ENCODE data around the gene P2RX7. TPM values are rescaled to one million over a fixed set of nuclear protein-coding genes. Genes with fewer than 3 reads are reported as not detected.

P2RX7 gene
- polyA plus RNA-seq, 1 donor from 2014 or later = not detected

- no peaks in the 10 kb centered on the region for H3K27me3 ChIP-seq (ENCODE audit: insufficient read depth, low read depth, low read length)
- H3K9me3 ChIP-seq (ENCODE audit: low read length) = no peaks in the 10 kb centered on the region
- no peak for TF ChIP-seq RAD21 (conservative IDR thresholded peaks at IDR 0.05)
- no peak for TF ChIP-seq MXI1 (conservative IDR thresholded peaks at IDR 0.05; ENCODE audit: poor library complexity, severe bottlenecking)
- no peak for TF ChIP-seq POLR2AphosphoS5 (IDR thresholded peaks at IDR 0.05)
- TF ChIP-seq EP300 (conservative IDR thresholded peaks at IDR 0.05; ENCODE audit: poor library complexity, severe bottlenecking) = no peak
- TF ChIP-seq EZH2 (IDR thresholded peaks at IDR 0.05; ENCODE audit: borderline replicate concordance, insufficient read depth, low read length, poor library complexity, severe bottlenecking) = no peak
- no peak for TF ChIP-seq CTCF (IDR thresholded peaks at IDR 0.05; ENCODE audit: poor library complexity, severe bottlenecking)
- no peak for TF ChIP-seq TAF1 (IDR thresholded peaks at IDR 0.05; ENCODE audit: low read depth)
- no peak for TF ChIP-seq REST (IDR thresholded peaks at IDR 0.05; ENCODE audit: borderline replicate concordance)
- no peak for TF ChIP-seq SMC3 (conservative IDR thresholded peaks at IDR 0.05; ENCODE audit: poor library complexity)
- H4K20me1 ChIP-seq (ENCODE audit: insufficient read depth) = no peaks in the 10 kb centered on the region
- no peaks in the 10 kb centered on the region for H3K79me2 ChIP-seq (replicated peaks; ENCODE audit: insufficient read depth, low read length)
- H3K27ac ChIP-seq (ENCODE audit: low read length) = no peak overlapping the region
- no peaks in the 10 kb centered on the region for H3K36me3 ChIP-seq (ENCODE audit: insufficient read depth, low read length)
- no peak overlapping the region for H2AFZ ChIP-seq (ENCODE audit: low read depth, low read length)
- H3K4me3 ChIP-seq (ENCODE audit: low read length) = no peak overlapping the region
- H3K9ac ChIP-seq (ENCODE audit: low read length) = no peak overlapping the region
- no peaks in the 10 kb centered on the region for H3F3A ChIP-seq (ENCODE audit: insufficient read depth, low read length, poor library complexity, severe bottlenecking)
- H3K4me2 ChIP-seq (ENCODE audit: low read length) = no peak overlapping the region
- no peaks in the 10 kb centered on the region for H3K9me2 ChIP-seq (ENCODE audit: insufficient read depth, low read length)
Measured at GRCh38 chr12:121170151-121170550, 37.5 kb downstream of the P2RX7 start.

- H4K20me1 ChIP-seq (ENCODE audit: insufficient read depth) = no peaks in the 10 kb centered on the region
- H3K9me2 ChIP-seq (ENCODE audit: insufficient read depth, low read length) = no peaks in the 10 kb centered on the region
- H3K27me3 ChIP-seq (ENCODE audit: insufficient read depth, low read depth, low read length) = no peaks in the 10 kb centered on the region
- H3K36me3 ChIP-seq (ENCODE audit: insufficient read depth, low read length) = no peaks in the 10 kb centered on the region
- no peak overlapping the region for H3K4me2 ChIP-seq (ENCODE audit: low read length)
- TF ChIP-seq MXI1 (conservative IDR thresholded peaks at IDR 0.05; ENCODE audit: poor library complexity, severe bottlenecking) (no peak), TAF1 (IDR thresholded peaks at IDR 0.05; ENCODE audit: low read depth) (no peak), EP300 (conservative IDR thresholded peaks at IDR 0.05; ENCODE audit: poor library complexity, severe bottlenecking) (no peak), CTCF (IDR thresholded peaks at IDR 0.05; ENCODE audit: poor library complexity, severe bottlenecking) (no peak), EZH2 (IDR thresholded peaks at IDR 0.05; ENCODE audit: borderline replicate concordance, insufficient read depth, low read length, poor library complexity, severe bottlenecking) (no peak), RAD21 (conservative IDR thresholded peaks at IDR 0.05) (no peak), REST (IDR thresholded peaks at IDR 0.05; ENCODE audit: borderline replicate concordance) (no peak), SMC3 (conservative IDR thresholded peaks at IDR 0.05; ENCODE audit: poor library complexity) (no peak), POLR2AphosphoS5 (IDR thresholded peaks at IDR 0.05) (no peak)
- no peaks in the 10 kb centered on the region for H3K79me2 ChIP-seq (replicated peaks; ENCODE audit: insufficient read depth, low read length)
- no peak overlapping the region for H3K4me3 ChIP-seq (ENCODE audit: low read length)
- H2AFZ ChIP-seq (ENCODE audit: low read depth, low read length) = no peak overlapping the region
- no peak overlapping the region for H3K9ac ChIP-seq (ENCODE audit: low read length)
- no peaks in the 10 kb centered on the region for H3K9me3 ChIP-seq (ENCODE audit: low read length)
- H3K27ac ChIP-seq (ENCODE audit: low read length) = no peak overlapping the region
- no peaks in the 10 kb centered on the region for H3F3A ChIP-seq (ENCODE audit: insufficient read depth, low read length, poor library complexity, severe bottlenecking)
Measured at GRCh38 chr12:121170611-121171260, 38.1 kb downstream of the P2RX7 start.
